ENCODE data around the gene CRTAP.
"Not testable (repeated sequence)": the region's sequence is repeated elsewhere in the genome, so short reads cannot be mapped to it uniquely, and the experiment has no call there.

The CRTAP gene

GRCh38 chr3:33113772-33114621, at the start of gene CRTAP:
CRTAP (plus strand) TSS chr3:33114014; CDS start chr3:33114078, 64 bp downstream.
- Histone ChIP-seq H3K27me3 (ENCODE audit: insufficient read depth, poor library complexity, severe bottlenecking) (no peaks in the 10 kb centered on the region), H3K36me3 (ENCODE audit: low read depth) (peaks cover 10% of the 10 kb centered on the region), H3K4me3 (ENCODE audit: severe bottlenecking) (peak within 1 kb of the TSS; percentile 63), H3K4me1 (ENCODE audit: insufficient read depth, poor library complexity, severe bottlenecking) (peaks cover 12% of the 10 kb centered on the region), H3K9me3 (ENCODE audit: severe bottlenecking) (no peaks in the 10 kb centered on the region), H3K27ac (ENCODE audit: poor library complexity, severe bottlenecking) (peak within 1 kb of the TSS; percentile 89)
- TF ChIP-seq CTCF (IDR thresholded peaks at IDR 0.05; ENCODE audit: poor library complexity, severe bottlenecking): no peak
- DNase-seq (ENCODE audit: low spot score) (peak; percentile 95), ATAC-seq (ENCODE audit: low read depth) (peak; percentile 88)

DNA sequence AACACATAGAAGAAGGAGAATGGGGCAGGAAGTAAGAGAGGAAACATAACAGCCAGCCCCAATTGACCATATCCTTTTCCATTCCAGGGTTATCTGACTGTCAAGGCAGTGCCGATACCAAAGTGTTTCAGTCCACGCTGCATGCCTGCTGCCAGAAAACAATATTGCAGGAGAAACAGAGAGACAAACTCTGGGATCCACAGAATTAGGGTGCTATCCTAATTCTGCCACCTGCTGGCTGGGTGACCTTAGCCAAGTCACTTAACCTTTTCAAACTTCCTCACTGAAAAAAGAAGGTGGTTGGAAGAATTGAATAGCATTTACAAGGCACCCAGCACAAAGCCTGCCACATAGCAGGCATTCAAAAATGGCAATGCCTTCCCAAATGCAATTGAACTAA, 48.9 kb upstream of the CRTAP start:
- H3K36me3 ChIP-seq (ENCODE audit: low read depth): peaks cover 35% of the 10 kb centered on the region
- no peak for ATAC-seq (ENCODE audit: low read depth)

GRCh38 chr3:33067484-33067883, 46.3 kb upstream of the CRTAP start:
- Histone ChIP-seq H3K9me3 (ENCODE audit: severe bottlenecking) (no peaks in the 10 kb centered on the region), H3K36me3 (ENCODE audit: low read depth) (peaks cover 47% of the 10 kb centered on the region)
- DNase-seq (ENCODE audit: low spot score): no peak

More for the DNA sequence above, 48.9 kb upstream of the CRTAP start:
- Histone ChIP-seq H3K27ac (ENCODE audit: poor library complexity, severe bottlenecking) (no peak overlapping the region), H3K9me3 (ENCODE audit: severe bottlenecking) (no peaks in the 10 kb centered on the region), H3K27me3 (ENCODE audit: insufficient read depth, poor library complexity, severe bottlenecking) (no peaks in the 10 kb centered on the region), H3K4me3 (ENCODE audit: severe bottlenecking) (no peak overlapping the region), H3K4me1 (ENCODE audit: insufficient read depth, poor library complexity, severe bottlenecking) (no peaks in the 10 kb centered on the region)
- TF ChIP-seq CTCF (IDR thresholded peaks at IDR 0.05; ENCODE audit: poor library complexity, severe bottlenecking): peak; percentile 18
- DNase-seq (ENCODE audit: low spot score): no peak

GRCh38 chr3:33069862-33070261, 44.0 kb upstream of the CRTAP start:
- not testable (repeated sequence) for DNase-seq (ENCODE audit: low spot score); ATAC-seq (ENCODE audit: low read depth); H3K4me3 ChIP-seq (ENCODE audit: severe bottlenecking)

More at GRCh38 chr3:33067484-33067883, 46.3 kb upstream of the CRTAP start:
- ATAC-seq (ENCODE audit: low read depth): no peak
- Histone ChIP-seq H3K4me1 (ENCODE audit: insufficient read depth, poor library complexity, severe bottlenecking) (no peaks in the 10 kb centered on the region), H3K4me3 (ENCODE audit: severe bottlenecking) (no peak overlapping the region), H3K27ac (ENCODE audit: poor library complexity, severe bottlenecking) (no peak overlapping the region), H3K27me3 (ENCODE audit: insufficient read depth, poor library complexity, severe bottlenecking) (no peaks in the 10 kb centered on the region)
- TF ChIP-seq CTCF (IDR thresholded peaks at IDR 0.05; ENCODE audit: poor library complexity, severe bottlenecking): no peak

DNA sequence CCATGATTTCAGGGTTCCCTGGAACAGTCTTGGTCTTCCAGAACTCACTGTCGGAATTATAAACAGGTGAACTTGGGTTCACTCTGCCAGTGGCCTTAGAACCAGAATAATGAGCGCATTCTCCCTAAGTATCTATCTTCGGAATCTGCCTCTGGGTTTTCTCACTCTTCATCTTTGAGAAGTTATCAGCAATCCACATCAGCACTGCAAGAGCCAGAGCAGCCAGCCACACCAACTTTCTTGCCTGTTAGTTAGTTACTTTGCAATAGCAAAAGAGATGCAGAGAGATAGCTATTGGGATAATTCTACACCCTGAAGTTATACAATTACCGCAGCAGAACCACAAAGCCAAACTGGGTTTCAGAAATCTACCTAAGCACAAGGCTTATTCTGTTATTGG, 42.6 kb upstream of the CRTAP start:
- Histone ChIP-seq H3K4me1 (ENCODE audit: insufficient read depth, poor library complexity, severe bottlenecking) (no peaks in the 10 kb centered on the region), H3K4me3 (ENCODE audit: severe bottlenecking) (no peak overlapping the region), H3K36me3 (ENCODE audit: low read depth) (peaks cover 46% of the 10 kb centered on the region), H3K27ac (ENCODE audit: poor library complexity, severe bottlenecking) (no peak overlapping the region), H3K9me3 (ENCODE audit: severe bottlenecking) (no peaks in the 10 kb centered on the region), H3K27me3 (ENCODE audit: insufficient read depth, poor library complexity, severe bottlenecking) (no peaks in the 10 kb centered on the region)
- no peak for ATAC-seq (ENCODE audit: low read depth)
- TF ChIP-seq CTCF (IDR thresholded peaks at IDR 0.05; ENCODE audit: poor library complexity, severe bottlenecking): no peak
- no peak for DNase-seq (ENCODE audit: low spot score)

More at GRCh38 chr3:33069862-33070261, 44.0 kb upstream of the CRTAP start:
- H3K4me1 ChIP-seq (ENCODE audit: insufficient read depth, poor library complexity, severe bottlenecking); H3K27me3 ChIP-seq (ENCODE audit: insufficient read depth, poor library complexity, severe bottlenecking); H3K9me3 ChIP-seq (ENCODE audit: severe bottlenecking); H3K27ac ChIP-seq (ENCODE audit: poor library complexity, severe bottlenecking): not testable (repeated sequence)
- H3K36me3 ChIP-seq (ENCODE audit: low read depth): peaks cover 46% of the 10 kb centered on the region
